ENCODE results near the gene RABGAP1L. TPM values are rescaled to one million over a fixed set of nuclear protein-coding genes. Genes with fewer than 3 reads are reported as not detected.

RABGAP1L gene
- total RNA-seq, 2 experiments from 2014 or later: 98.1 to 158 TPM

- Histone ChIP-seq H2AFZ (ENCODE audit: low read length) (no peak overlapping the region), H3K9me3 (ENCODE audit: low read length) (peaks cover 10% of the 10 kb centered on the region; the same call in 1 of the 2 replicates), H3K9me2 (ENCODE audit: insufficient read depth, low read length) (no peaks in the 10 kb centered on the region), H4K20me1 (ENCODE audit: insufficient read depth, low read length) (no peaks in the 10 kb centered on the region), H3K27ac (ENCODE audit: low read depth, low read length, poor library complexity, severe bottlenecking) (no peak overlapping the region), H3K4me3 (ENCODE audit: low read depth, low read length, poor library complexity, severe bottlenecking) (no peak overlapping the region), H3K36me3 (ENCODE audit: insufficient read depth, low read length) (peaks cover 92% of the 10 kb centered on the region), H3K79me2 (ENCODE audit: insufficient read depth, low read depth, low read length) (peaks cover 2% of the 10 kb centered on the region; the same call in 1 of the 2 replicates), H3K4me1 (ENCODE audit: insufficient read depth, low read length, poor library complexity, severe bottlenecking) (peaks cover 21% of the 10 kb centered on the region), H3K4me2 (ENCODE audit: low read length) (no peak overlapping the region)
- intact Hi-C loops (cut with micrococcal nuclease; ENCODE audit: unreplicated experiment): no loop called here
- BruUV-seq (replicated peaks): no TSS peak
- no peak for DNase-seq (ENCODE audit: low spot score)
- no peak for TF ChIP-seq EZH2phosphoT487 (IDR thresholded peaks at IDR 0.05; ENCODE audit: borderline replicate concordance, low read depth, low read length)
- TF ChIP-seq CTCF (conservative IDR thresholded peaks at IDR 0.05; ENCODE audit: low read length): no peak
- POLR2A ChIA-PET: interaction anchor here (0.6 to 1.6 kb wide), 6 partner anchors 13 to 227 kb away, joined by 3 to 5 read pairs (median 3); no protein-coding TSS in a partner anchor
- CTCF ChIA-PET (ENCODE audit: unreplicated experiment): no interaction called here
Measured at GRCh38 chr1:174991473-174991872, 832.2 kb downstream of the RABGAP1L start.

GRCh38 chr1:174995121-174995520, 835.8 kb downstream of the RABGAP1L start:
- no peak overlapping the region for H3K4me2 ChIP-seq (ENCODE audit: low read length)
- ChIA-PET CTCF (ENCODE audit: unreplicated experiment) (interaction anchor here (0.7 kb wide), 1 partner anchor 224 kb away, joined by 3 read pairs; no protein-coding TSS in a partner anchor), POLR2A (interaction anchor here (1.0 kb wide), 1 partner anchor 28 kb away, joined by 3 read pairs; the partner anchor contains the start of gene MRPS14)
- H3K79me2 ChIP-seq (ENCODE audit: insufficient read depth, low read depth, low read length): peaks cover 23% of the 10 kb centered on the region; the same call in 1 of the 2 replicates
- H4K20me1 ChIP-seq (ENCODE audit: insufficient read depth, low read length): no peaks in the 10 kb centered on the region
- intact Hi-C loops (cut with micrococcal nuclease; ENCODE audit: unreplicated experiment): loop anchor here (5.0 kb wide), 1 partner anchor 733 kb away; no protein-coding TSS in a partner anchor
- no peak overlapping the region for H3K4me3 ChIP-seq (ENCODE audit: low read depth, low read length, poor library complexity, severe bottlenecking)
- peaks cover 17% of the 10 kb centered on the region; the same call in 1 of the 2 replicates for H3K9me3 ChIP-seq (ENCODE audit: low read length)
- no peak for DNase-seq (ENCODE audit: low spot score)
- H3K9me2 ChIP-seq (ENCODE audit: insufficient read depth, low read length): no peaks in the 10 kb centered on the region
- H2AFZ ChIP-seq (ENCODE audit: low read length): no peak overlapping the region
- TF ChIP-seq EZH2phosphoT487 (IDR thresholded peaks at IDR 0.05; ENCODE audit: borderline replicate concordance, low read depth, low read length): no peak
- H3K36me3 ChIP-seq (ENCODE audit: insufficient read depth, low read length): peaks cover 77% of the 10 kb centered on the region
- peaks cover 19% of the 10 kb centered on the region for H3K4me1 ChIP-seq (ENCODE audit: insufficient read depth, low read length, poor library complexity, severe bottlenecking)
- BruUV-seq (replicated peaks): no TSS peak
- H3K27ac ChIP-seq (ENCODE audit: low read depth, low read length, poor library complexity, severe bottlenecking): no peak overlapping the region

GRCh38 chr1:174995916-174996315, 836.6 kb downstream of the RABGAP1L start:
- Histone ChIP-seq H4K20me1 (ENCODE audit: insufficient read depth, low read length) (peaks cover 4% of the 10 kb centered on the region), H3K36me3 (ENCODE audit: insufficient read depth, low read length) (peaks cover 75% of the 10 kb centered on the region), H3K27ac (ENCODE audit: low read depth, low read length, poor library complexity, severe bottlenecking) (no peak overlapping the region), H3K9me2 (ENCODE audit: insufficient read depth, low read length) (no peaks in the 10 kb centered on the region), H3K4me1 (ENCODE audit: insufficient read depth, low read length, poor library complexity, severe bottlenecking) (peaks cover 11% of the 10 kb centered on the region), H3K79me2 (ENCODE audit: insufficient read depth, low read depth, low read length) (peaks cover 31% of the 10 kb centered on the region), H2AFZ (ENCODE audit: low read length) (no peak overlapping the region), H3K4me3 (ENCODE audit: low read depth, low read length, poor library complexity, severe bottlenecking) (no peak overlapping the region), H3K4me2 (ENCODE audit: low read length) (no peak overlapping the region), H3K9me3 (ENCODE audit: low read length) (peaks cover 17% of the 10 kb centered on the region; the same call in 1 of the 2 replicates)
- intact Hi-C loops (cut with micrococcal nuclease; ENCODE audit: unreplicated experiment): loop anchor here (5.0 kb wide), 1 partner anchor 734 kb away; no protein-coding TSS in a partner anchor
- no peak for DNase-seq (ENCODE audit: low spot score)
- no TSS peak for BruUV-seq (replicated peaks)
- TF ChIP-seq EZH2phosphoT487 (IDR thresholded peaks at IDR 0.05; ENCODE audit: borderline replicate concordance, low read depth, low read length) (no peak), CTCF (conservative IDR thresholded peaks at IDR 0.05; ENCODE audit: low read length) (no peak)
- ChIA-PET CTCF (ENCODE audit: unreplicated experiment) (interaction anchor here (0.6 to 0.7 kb wide), 2 partner anchors 10 to 224 kb away, joined by 3 read pairs; no protein-coding TSS in a partner anchor), POLR2A (interaction anchor here (1.0 to 1.2 kb wide), 2 partner anchors 27 to 122 kb away, joined by 3 read pairs; partner anchors contain the start of gene MRPS14)

Data from OCI-LY7 (cell line).